PC-3 (cell line): ENCODE data around the gene ELMO2.

Source experiments
- CTCF ChIP-seq: fragments of 300-600 bp; sonication (generic); conservative IDR thresholded peaks from 2 replicates; pipeline ENCODE4 v1.5.1; 2017; ENCODE audit warnings: antibody characterized with exemption, low read depth, mild to moderate bottlenecking, low read length
- EZH2 ChIP-seq: fragments of 300-600 bp; sonication (generic); IDR thresholded peaks from one replicate; pipeline ENCODE4 v1.6.1; 2017; ENCODE audit warnings: antibody characterized with exemption, mild to moderate bottlenecking, low read length; ENCODE audit not compliant: unreplicated experiment
- EZH2phosphoT487 ChIP-seq: fragments of 300-600 bp; sonication (generic); IDR thresholded peaks from 2 replicates; pipeline ENCODE4 v1.6.1; 2018; ENCODE audit warnings: mild to moderate bottlenecking, antibody characterized with exemption, low read length, borderline replicate concordance

GRCh38 chr20:46336735-46337134 lies 69.7 kb downstream of the ELMO2 start:
- TF ChIP-seq EZH2 (no peak), CTCF (no peak), EZH2phosphoT487 (no peak)
